Hindlimb muscle (tissue), 1 donor: Measurements from ENCODE around the gene SLC4A2. TPM values are rescaled to one million over a fixed set of nuclear protein-coding genes. Genes with fewer than 3 reads are reported as not detected.
A peak's percentile ranks its signal among the peaks of the same experiment; 100 is the strongest.

Source experiments
- DNase-seq: peaks from one replicate; pipeline ENCODE4 v3.0.0-alpha.2; 2013
- polyA plus RNA-seq: library from polyadenylated mRNA; unstranded; fragments of 120-200 nt; gene quantifications from one replicate; pipeline ENCODE4 v1.2.1, GENCODE V29; 2013; ENCODE audit not compliant: insufficient read length

SLC4A2 gene
- polyA plus RNA-seq, 1 donor = 68.7 TPM

DNA sequence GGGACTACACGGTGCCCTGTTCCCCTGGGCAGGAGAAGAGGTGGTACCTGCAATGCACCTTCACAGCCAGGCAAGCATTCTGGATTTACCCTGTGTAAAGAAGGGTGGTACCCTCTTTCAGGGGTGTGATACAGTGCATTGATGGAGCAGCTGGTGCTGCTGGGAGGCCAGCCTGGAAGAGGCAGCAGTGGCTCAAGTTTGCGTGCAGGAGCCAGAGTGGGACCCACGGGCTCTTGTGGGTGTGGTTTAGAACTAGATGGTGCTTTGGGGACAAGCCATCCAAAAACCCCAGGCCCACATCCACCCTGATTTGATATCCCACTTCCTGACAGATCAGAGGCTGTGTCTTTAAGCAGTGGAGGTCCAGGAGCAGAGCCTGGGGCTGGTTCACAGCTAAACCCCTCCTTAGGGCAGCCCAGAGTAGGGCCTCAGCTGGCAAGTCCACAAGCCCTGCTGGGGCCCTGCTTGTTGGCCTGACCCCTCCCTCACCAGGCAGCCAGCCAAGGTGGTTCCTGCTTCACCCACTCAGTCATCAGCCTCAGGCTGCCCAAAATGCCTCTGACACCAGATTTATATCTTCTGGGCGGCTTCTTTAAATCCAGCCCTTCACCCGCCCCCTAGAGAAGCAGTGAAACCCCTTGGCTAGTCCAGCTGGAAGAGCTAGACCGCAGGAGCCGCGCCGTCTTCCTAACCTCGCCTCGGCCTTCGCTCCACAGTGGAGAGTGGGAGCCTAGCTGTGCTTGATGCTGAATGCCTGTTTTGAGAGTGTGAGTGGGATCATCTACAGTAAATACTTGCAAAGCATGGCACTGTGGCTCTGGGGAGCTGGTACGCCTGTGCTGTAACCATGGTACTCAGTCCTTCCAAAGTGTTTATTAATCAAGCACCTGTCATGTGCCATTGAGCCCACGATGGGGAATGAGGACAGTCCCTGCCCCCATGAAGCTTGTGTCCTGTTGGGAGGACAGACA, 12.5 kb upstream of the SLC4A2 start:
- DNase-seq = no peak

DNA sequence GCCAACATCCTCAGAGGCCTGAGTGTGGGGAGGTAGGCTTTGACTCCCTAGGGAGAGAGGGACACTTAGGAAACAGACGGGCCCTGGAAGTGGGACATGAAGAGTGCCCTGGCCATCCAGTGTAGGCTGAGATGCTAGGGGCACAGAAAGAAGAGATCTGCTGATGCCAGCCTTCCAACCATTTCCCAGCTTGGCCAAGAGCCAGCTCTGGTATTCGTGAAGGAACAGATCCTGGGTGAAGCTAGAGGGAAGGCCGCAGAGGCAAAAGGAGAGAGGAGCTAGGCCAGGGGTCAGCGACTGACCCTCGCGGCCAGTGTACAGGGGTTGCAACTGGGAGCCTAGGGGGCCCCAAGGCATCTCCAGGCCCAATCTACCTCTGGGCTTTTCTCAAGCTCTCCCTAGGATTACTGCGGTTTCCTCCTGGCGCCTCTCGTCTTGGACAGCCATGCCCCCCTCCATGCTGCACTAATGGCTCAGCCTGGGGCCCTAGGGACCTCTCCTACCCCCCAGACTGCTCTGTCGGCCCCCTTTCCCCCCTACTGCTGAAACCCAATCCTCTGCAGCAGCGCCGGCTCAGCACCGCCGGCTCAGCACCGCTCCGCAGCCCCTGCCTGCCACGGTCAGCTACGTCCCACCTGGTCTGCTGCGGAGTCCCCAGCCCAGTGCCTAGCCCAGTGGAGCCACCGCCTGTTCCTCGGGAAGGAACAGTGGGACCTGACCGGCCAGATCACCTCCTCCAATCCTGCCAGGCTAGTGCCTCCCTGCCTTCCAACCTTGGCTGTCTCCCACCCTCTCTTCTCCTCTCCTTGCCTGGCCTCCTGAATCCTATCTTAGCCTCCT, 11.2 kb upstream of the SLC4A2 start, which contains the start of gene ASIC3:
Gene ASIC3, plus strand, starts transcription at position 556 of the 840 bp plus-strand sequence. CDS start 355 bp downstream, outside the sequence.
- DNase-seq = no peak

DNA sequence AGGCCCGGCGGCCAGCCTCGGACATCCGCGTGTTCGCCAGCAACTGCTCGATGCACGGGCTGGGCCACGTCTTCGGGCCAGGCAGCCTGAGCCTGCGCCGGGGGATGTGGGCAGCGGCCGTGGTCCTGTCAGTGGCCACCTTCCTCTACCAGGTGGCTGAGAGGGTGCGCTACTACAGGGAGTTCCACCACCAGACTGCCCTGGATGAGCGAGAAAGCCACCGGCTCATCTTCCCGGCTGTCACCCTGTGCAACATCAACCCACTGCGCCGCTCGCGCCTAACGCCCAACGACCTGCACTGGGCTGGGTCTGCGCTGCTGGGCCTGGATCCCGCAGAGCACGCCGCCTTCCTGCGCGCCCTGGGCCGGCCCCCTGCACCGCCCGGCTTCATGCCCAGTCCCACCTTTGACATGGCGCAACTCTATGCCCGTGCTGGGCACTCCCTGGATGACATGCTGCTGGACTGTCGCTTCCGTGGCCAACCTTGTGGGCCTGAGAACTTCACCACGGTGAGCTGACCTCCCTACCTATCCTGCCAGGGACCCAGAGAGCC, 10.4 kb upstream of the SLC4A2 start:
- DNase-seq = no peak

DNA sequence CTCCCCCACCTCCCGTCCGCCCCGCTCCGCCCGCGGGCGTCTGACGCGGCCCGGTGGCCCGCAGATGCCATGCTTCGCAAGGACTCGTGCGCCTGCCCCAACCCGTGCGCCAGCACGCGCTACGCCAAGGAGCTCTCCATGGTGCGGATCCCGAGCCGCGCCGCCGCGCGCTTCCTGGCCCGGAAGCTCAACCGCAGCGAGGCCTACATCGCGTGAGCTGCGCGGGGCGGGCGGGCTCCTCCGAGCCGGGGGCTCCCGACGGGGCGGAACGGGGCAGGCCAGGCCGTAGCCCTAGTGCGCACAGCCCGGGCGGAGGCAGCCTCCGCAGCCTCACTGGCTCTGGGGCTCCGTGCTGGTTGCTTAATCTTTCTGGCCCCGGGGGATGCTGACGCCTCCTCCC, 8.3 kb upstream of the SLC4A2 start:
- DNase-seq = peak; percentile 81

DNA sequence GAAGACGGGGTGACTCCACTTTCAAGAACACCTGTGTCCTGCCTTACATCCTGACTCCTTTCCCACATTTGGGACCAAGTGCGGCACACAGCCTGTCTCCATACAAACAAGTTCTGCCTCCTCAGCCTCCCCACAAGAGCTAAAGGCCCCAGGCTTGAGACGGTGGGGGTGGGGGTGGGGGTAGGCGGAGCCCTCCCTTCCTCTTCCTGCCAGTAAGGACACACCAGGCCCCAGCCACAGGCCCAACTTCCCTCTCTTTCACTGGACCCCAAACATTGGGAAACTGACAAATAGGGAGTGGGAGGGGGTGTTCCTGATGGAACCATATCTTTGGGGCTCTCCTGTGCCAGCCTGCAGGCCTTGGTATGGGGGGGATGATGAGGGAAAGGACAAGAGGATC, 6.3 kb upstream of the SLC4A2 start:
- no peak for DNase-seq

DNA sequence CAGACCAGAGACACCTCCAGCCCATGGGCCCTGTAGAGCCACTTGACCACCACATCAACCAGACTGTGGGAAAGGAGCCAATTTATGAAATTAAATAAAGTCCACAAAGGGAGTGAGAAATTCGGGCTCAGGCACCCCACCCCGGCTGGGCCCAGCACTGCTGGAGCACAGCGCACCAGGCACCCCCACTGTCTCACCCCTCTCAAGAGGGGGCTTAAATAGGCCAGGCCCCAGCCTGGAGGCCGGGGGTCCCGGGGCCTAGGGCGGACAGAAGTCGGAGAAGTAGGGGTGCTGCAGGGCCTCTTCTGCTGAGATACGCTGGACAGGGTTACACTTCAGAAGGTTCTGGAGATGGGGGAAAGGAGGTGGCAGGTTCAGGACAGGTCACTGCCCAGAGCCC, 5.6 kb upstream of the SLC4A2 start:
- DNase-seq = no peak

DNA sequence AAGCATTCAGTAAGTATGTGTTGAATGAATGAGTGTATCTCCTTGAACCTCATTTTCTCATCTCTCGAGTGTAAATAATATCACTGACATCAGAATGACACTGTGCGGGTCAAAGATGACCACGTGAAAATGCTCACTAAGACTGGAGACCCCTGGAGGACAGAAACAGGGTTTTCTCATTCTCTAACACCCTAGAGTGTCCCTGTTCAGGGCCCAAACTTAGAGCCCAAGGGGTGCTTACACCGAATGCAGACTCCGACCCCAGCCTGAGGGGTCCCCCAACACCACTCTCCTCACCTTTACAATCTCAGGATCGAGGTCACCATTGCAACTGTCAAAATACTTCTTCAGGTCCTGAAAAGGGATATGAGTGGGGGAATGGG, 3.1 kb upstream of the SLC4A2 start:
- no peak for DNase-seq

DNA sequence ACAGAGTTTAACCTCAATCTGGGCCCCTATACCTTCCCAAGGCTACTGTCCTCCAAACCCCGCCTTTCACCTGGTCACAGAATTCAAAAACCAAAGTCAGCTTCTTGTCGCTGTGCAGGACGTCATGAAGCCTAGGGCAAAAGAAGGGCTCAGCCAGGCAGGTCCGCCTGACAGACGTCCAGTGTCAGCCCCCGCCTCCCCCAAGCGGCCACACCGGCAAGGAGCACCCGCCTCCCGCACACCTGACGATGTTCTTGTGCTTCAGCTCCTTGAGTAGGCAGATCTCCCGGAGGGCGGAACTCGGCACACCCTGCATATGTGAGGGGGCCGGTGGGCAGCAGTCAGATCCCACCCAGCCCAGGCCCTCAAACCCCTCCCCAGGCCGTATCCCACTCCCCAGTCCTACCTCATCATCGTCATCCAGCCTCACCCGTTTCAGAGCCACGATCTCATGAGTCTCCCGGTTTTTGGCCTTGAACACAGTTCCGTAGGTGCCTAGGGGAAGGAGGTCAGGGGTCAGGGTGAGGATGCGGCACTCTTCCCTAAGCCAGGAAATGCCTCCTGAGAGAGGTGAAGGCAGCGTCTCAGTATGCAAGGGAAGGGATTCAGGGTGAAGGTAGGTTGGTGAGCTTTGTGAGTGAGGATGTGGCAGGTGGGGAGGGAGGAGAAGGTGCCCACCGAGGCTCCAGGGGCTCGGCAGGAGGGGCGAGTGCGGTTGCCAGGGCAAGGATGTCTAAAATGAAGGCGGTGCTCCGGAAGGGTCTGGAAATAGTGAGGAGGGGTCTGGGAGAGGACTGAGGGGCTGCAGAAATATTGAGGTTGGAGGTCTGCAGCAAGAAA, 2.5 kb upstream of the SLC4A2 start:
- no peak for DNase-seq

DNA sequence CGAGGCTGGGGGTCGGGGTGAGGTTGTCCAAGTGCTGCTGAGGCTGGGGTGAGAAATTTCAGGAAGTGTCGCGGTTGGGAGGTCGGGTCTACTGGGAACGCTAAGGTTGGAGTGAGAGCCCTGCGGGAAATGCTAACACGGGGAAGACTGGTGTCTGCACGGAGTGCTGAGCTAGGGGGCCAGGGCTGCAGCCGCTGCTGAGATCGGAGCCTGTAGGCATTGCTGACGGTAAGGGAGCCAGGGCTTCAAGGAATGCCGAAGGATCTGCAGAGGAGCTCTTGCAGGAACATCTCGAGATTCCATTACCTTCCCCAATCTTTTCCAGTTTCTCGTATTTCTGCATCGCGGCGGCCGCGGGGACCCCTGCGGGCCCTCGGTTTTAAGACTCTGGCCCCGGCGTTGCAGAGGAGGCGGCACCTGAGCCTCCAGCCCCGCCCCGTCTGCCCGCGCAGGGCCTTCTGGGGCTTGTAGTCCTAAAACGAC, 1.8 kb upstream of the SLC4A2 start, which contains the start of gene CDK5:
Gene CDK5, minus strand, starts transcription at position 392 of the 483 bp plus-strand sequence. Its CDS starts 49 bp downstream, at position 343.
- no peak for DNase-seq

DNA sequence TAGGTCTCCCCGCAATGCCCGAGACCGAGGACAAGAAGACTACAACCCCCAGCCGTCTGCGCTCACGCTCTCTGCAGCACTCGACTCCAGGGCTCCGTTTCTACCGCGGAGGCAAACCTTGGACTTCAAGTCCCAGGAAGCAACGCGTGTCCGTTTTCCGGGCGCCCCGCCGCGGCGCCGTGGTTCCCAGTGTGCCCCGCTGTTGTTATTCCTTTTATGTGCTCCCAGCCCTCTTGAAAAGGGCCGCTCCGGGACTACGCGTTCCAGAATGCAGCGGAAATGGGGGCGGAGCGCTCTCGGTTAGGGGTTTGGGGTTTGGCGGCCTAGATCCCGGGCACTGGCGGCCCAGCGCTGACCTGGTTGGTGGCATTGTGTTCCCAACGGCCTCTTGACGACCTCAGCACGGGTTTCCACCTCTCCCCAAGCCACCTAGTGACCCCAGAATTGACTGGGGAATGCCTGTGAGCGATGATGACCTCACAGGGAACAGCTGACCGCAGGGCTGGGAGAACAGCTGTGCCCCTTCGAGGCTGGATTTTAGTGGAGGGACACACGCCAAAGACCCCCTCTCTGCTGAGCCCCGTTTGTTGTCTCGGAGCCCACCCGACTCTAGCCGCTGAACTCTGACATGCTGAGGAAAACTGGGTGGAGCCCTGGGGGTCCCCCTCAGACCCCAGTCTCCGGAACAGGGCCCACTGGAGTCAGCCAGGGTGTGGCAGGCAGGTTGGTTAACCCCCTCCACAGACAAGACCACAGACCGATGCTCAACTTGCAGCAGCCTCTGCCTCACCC, 1.2 kb upstream of the SLC4A2 start:
- peak; percentile 99 for DNase-seq

DNA sequence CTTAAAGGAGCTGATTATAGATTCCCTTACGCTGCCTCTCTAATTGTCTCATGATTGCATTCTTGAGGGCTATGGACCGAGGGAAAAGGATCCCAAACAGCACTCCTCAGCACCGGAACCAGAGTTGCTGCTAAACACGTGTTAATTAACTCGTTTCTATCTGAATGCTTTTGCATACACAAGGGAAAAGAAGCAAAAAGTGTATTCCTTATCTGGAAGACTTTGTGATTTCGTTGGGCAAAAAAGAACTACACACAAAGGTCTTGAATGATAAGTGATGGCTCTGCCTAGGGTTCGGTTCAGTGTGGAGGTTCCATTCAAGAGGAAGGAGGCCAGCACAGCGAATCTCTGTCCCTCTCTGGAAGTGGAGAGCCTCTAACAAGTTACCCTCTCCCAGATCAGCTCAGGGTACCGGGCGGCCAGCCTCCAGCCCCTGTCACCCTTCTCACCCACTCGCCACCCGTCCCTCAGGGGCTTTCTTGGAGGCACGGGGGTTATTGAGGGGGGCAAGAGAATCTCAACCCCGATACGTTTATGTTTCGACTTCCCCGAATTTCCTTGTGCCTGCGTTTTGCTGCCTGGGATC, 515 bp upstream of the SLC4A2 start:
- no peak for DNase-seq

DNA sequence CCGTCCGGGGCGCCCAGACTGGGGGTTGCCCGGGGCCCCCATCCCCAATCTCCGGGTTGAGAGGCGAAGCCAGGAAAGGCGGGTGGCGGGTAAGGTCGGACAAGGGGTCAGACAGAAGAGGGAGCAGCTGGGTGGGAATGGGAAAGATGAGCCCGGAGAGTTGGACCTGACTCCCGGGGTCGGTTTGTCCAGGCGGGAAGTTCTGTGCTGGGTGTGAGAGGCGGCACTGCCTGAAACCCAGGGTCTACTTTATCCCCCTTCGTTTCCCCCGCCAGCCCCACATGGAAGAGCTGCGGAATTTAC, 675 bp downstream of the SLC4A2 start:
- DNase-seq = no peak

DNA sequence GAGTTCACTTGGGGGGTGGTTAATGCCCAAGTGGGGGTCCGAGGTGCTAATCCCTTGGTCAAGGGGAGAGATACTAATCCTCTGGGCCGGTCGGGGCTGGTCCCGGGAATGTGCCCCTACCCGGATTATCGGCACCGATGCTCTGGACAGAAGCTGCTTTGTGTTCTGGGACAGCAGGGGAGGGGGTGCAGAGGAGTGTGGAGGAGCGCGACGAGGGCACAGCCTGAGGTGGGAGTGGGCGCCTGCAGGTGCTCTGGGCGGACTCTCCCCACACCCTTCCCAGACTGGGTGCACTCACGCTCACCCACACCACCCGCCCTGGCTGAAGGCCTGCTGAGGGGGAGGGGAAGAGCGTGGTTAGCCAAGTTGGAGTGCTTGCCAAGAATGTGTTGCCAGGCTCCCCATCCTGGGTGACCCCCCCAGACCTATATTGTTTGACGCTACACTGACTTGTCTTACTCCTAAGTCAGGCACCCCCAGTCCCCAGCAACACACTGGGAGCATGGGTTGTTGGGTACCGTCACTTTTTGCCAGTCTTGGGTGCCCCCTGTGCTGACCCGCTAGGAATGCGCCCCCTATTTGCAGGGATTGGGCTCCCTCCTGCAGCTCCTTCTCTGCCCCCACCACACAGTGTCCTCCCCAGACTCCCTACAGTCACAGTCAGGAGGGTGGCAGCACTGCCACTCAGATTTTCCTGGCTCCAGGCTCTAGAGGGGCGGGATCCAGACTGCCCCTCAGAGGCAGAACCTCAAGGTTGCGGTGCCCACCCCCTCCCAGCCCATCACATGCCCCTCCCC, 1.2 kb downstream of the SLC4A2 start:
- no peak for DNase-seq

DNA sequence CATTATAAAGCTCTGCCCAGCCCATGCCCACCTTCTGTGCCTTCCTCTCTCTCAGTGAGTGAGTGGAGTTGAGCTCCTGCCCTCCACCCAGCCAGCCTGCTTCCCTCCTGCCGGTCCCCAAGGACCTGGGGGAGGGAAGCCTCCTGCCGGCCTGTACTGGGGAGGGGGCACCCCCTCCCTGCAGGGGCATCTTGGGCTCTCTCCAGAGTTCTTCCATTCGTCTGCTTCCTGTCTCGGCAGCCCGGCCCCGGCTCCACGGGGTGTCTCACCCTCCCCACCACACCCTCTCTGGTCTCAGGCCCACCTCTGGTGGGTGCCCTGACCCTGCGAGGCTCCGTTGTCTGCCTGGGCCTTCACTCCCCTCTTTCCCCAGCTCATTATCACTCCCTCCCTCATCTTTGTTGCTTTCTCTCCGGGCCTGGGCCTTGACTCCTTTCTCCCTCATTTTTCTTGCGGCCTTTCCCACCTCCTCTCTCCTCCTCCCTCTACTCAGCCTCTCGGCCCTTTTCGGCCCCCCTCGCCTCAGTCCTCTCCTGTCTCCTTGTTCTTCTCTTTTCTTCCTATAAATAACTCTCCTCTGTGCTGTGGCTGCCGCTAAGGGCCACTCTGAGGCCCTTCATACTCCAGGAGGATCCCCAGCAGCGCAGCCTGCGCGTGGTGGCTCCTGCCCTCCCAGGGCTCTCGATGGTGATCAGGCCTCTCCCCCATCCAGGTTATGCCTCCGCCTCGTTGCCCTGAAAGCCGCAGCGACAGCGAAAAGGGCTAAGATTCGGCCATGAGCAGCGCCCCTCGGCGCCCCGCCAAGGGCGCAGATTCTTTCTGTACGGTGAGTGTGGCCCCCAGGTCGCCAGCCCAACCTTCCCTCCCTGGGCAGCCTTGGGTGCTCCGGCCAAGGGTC, 2.1 kb downstream of the SLC4A2 start:
- no peak for DNase-seq

DNA sequence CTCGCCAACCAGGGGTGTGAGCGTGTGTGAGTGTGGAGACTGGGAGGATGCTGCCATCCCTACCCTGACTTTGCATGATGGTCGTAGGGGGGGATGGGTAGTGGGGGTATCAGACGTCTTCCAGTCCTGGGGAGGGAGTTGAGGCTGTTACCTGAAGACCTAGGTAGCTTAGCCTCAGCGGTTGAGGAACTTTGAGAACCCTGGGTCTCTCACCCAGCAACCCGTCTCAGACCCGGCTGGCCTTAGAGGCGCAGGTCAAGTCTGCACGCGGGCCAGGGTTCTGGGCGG, 2.7 kb downstream of the SLC4A2 start:
- DNase-seq = no peak

DNA sequence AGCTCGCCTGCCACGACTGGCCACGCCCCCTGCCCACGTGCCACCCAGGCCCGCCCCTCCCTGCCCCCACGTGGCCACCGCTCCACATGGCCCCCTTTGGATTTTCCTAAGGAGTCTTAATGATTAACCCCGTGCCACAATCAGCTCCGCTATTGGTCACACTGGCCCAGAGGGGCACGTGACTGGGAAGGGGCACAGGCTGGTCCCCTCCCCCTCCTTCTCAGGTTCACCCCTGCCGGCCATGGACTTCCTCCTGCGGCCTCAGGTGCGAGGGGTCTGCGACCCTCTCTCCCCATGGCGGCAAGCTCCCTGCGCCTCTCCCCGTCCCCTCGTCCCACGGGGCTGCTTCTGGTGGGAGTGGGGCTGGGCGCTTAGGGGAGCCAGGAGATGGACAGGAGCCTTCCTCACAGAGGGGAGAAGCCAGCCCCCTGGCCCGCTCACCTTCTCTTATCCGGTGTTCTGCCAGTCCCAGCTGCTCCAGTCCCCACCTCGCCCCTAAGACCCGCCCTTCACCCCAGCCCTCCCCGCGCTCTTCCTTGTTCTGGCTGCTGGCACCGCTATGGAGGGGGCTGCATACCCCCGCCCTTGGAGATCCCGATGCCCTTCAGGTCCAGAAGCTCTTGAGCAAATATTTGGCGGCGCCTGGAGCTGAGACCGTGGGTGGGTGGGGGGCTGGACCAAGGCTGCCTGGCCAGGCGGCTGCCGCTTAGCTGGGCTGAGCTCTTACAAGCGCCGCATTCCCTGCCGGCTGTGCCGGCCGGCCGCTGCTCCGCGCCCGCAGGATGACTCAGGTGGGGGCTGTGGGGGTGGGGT, 3.2 kb downstream of the SLC4A2 start:
- DNase-seq = no peak

DNA sequence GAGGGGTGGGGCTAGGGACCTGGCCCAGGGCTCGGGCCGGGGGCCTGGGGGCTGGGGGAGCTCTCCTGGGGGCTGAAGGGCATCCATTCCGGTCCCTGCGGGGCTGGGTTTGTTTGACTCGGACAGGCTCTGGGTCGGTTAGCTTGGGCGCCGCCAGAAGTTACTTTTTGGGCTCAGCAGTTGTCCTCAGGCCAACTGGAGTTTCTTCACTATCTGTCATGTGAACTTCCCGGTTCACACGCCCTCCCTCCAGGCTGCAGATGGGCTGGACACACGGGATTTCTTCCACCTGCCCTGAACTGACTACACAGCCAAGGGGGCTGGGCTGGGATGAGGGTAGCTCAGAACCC, 3.8 kb downstream of the SLC4A2 start:
- no peak for DNase-seq

DNA sequence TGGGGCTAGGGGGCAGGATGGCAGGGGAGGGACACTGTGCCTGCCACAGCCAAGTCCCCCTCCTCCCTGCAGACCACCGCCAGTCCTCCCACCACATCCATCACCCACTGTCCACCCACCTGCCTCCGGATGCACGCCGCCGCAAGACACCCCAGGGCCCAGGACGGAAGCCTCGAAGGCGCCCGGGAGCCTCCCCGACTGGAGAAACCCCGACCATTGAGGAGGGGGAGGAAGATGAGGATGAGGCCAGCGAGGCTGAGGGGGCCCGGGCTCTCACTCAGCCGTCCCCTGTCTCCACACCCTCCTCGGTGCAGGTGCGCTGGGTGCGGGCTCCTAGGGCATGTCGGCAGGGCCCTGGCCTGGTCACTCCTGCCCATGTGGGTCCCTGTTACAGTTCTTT, 5.1 kb downstream of the SLC4A2 start:
- no peak for DNase-seq
